HL-60/S4 treated with retinoic acid at 250 ng/mL for 4 days and 3 days (cell line): Measurements from ENCODE around the gene SEZ6L.

Experiments used
- in situ Hi-C: fragments of 300-500 bp; cut with MboI; formaldehyde crosslinking; loops from 2 replicates; pipeline ENCODE4 v1.7.0; 2022; ENCODE audit warnings: low sequenced_read_pairs

Gene SEZ6L

DNA sequence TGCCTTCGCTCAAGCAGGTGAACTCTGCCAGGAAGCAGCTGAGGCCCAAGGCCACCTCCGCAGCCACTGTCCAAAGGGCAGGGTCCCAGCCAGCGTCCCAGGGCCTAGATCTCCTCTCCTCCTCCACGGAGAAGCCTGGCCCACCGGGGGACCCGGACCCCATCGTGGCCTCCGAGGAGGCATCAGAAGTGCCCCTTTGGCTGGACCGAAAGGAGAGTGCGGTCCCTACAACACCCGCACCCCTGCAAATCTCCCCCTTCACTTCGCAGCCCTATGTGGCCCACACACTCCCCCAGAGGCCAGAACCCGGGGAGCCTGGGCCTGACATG, 123.4 kb downstream of the SEZ6L start:
- in situ Hi-C loops: no loop called here

- in situ Hi-C loops: no loop called here
These were observed 126.4 kb downstream of the SEZ6L start for GRCh38 chr22:26295563-26296126.

GRCh38 chr22:26298605-26299310, 129.5 kb downstream of the SEZ6L start:
- in situ Hi-C loops: no loop called here

DNA sequence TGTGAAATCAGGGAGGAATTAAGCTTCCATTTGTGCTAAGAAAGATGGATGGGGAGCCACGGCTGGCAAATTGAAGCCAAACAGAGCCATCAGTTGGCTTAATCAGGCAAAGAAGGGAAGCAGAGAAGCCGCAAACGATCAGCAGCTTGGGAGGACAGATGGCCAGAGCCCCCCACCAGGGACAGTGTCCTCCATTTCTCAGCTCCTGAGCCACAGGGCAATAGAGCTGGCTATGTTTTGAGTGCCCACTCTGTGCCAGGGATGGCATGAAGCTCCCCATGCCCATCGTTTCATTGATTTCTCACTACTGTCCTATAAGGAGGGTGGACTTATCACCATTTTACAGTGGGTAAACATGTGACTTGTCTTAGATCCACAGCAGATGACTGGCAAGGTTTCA, 133.5 kb downstream of the SEZ6L start:
- in situ Hi-C loops: no loop called here

DNA sequence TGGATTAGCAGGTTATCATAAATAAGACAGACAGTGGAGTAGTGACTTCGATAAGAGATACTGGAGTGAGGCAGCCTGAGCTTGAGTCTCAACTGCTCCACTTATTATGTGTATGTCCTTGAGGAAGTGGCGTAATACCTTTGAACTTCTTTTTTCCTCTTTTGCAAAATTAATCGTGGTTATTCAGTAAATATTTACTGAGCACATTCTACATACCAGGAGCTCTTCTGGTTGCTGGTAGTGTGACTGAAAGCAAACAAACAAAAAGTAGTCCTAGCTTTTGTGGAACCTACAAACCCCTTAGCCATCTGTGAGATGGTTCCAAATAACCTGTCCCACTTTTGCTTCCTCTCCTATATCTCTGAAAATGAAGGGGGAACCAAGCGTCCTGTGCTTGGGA, 134.2 kb downstream of the SEZ6L start:
- in situ Hi-C loops: no loop called here

DNA sequence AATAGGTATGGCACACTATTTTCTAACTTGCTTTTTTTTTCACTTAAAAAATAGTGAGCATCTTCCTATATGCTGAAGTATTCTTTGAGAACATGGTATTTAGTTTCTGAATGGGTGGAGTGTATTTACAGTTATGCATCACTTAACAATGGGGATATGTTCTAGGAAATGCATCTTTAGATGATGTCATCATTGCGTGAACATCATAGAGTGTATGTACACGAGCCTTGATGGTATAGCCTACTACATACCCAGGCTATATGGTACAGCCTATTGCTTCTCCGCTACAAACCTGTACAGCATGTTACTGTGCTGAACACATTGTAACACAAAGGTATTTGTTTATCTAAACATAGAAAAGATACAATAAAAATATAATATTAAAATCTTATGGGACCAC, 135.5 kb downstream of the SEZ6L start:
- in situ Hi-C loops: no loop called here

DNA sequence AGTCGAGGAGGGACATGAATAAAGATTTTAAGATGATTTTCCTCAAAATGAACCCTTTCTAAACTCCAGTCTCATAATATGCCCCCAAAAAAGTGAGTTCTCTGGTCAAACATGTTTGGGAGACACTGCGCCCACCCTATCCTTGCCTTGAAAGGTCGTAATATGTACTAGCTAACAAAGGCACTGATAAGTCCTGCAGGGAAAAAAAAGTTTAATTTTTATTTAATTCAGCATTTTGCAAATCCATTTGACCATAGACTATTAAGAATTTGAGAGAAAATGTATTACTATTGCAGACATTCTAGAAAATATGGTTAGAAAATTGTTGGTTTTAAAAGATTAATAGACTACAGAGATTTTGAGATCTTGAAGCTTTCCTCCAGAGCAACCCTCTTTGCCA, 139.2 kb downstream of the SEZ6L start:
- in situ Hi-C loops: no loop called here

DNA sequence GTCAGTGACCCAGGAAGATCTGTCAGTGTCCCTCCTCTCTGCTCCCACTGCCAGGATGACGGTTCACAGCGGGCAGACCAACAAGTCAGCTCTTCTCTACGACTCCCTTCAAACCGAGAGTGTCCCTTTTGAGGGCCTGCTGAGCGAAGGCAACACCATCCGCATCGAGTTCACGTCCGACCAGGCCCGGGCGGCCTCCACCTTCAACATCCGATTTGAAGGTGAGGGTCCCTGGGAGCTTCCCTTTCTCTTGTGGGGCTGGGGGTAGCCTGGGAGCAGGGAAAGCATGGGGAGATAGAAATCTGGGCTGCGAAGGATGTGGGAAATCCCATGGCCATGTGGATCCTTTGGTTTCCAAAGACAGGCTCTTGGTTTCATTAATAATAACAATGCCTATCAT, 141.4 kb downstream of the SEZ6L start:
- in situ Hi-C loops: no loop called here

DNA sequence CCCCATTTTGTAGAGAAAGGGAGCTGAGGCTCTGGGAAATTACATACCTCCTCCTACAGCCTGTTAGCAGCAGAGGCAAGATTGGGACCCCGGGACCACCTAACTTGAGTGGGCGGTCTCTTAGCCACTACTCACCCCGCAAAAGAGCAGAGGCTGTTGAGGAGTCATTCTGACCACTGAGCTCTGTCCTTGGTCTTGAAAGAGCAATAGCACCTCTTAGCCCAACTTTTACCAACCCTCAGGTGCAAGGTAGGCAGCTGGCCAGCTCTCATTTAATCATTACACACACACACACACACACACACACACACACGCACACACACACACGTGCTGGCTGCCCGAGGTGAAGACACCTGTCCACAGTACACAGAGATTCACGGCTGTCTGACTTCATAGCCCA, 144.0 kb downstream of the SEZ6L start:
- in situ Hi-C loops: no loop called here

GRCh38 chr22:26314171-26314570, 144.9 kb downstream of the SEZ6L start:
- in situ Hi-C loops: no loop called here

DNA sequence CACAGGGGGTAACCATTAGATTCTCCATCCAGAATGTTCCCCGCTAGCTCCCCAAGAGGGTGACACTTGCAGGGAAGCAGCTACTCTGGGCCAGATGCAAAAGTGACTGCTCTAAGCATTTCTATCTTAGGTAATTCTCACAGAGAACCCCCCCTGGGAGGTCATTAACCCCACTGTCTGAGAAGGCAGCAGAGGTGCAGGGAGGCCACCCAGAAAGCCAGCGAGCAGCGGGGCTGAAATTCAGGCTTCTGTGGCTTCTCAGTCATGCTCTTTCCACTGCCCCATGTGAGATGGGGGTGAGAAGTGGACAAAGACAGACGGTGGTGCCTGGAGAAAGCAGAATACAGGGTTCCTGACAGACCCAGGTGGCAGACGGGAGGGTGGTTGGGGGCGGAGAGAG, 145.4 kb downstream of the SEZ6L start:
- in situ Hi-C loops: no loop called here

- in situ Hi-C loops: no loop called here
These were observed 147.5 kb downstream of the SEZ6L start for GRCh38 chr22:26316732-26317285.

DNA sequence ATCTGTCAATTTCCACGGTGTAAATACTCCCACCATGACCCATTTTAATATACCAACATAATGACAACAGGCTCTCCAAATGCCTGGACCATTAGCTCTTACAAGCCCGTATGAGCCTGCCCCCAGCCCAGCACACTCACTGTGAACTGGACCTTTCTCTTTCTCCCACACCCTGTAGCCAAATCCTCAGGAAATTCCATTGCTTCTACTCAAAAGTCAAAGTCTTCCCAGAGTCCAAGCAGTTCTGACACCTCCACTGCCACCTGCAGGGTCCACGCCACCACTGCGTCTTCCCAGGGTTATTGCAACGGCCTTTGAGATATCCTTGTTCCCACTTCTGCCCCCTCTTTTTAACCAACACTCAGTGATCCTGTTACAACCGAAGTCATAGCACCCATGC, 149.7 kb downstream of the SEZ6L start:
- in situ Hi-C loops: no loop called here

DNA sequence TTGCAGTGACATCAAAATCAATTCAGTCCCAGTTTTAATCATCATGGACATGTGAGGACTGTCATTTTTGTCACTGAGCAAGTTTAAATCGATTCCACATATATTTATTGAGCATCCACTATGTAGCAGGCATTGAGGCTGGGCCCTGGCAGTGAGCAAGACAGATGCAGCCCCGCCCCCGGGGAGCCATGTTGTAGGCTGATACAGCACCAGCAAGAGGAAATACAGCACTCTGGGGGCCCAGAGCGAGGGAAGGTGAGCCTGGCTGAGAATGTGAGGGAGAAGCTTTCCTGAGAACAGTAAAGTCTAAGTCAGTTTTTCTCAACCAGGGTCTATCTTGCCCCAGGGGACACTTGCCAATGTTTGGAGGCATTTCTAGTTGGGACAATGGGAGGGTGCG, 151.2 kb downstream of the SEZ6L start:
- in situ Hi-C loops: no loop called here

- in situ Hi-C loops: no loop called here
These were observed 152.2 kb downstream of the SEZ6L start for GRCh38 chr22:26321469-26321913.

- in situ Hi-C loops: no loop called here
These were observed 153.1 kb downstream of the SEZ6L start for GRCh38 chr22:26322179-26322905.

GRCh38 chr22:26323013-26323412, 153.8 kb downstream of the SEZ6L start:
- in situ Hi-C loops: no loop called here

- in situ Hi-C loops: no loop called here
These were observed 154.9 kb downstream of the SEZ6L start for GRCh38 chr22:26324150-26324549.

DNA sequence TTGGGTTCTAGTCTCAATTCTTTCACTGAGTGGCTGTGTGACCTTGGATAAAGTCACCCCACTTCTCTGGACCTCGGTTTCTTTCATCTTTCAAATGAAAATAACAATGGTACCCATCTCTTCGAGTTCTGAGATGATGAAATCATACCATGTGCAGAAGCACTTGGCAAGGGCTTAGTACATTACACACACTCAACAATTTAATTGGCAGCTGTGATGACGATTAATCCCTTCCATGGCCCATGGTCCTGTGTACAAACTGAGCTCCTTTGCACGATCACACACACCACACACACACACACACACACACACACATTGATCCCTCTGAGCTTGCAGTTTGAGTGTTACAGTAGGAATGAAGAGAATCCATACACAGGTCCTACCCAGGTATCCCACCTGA, 156.4 kb downstream of the SEZ6L start:
- in situ Hi-C loops: no loop called here

- in situ Hi-C loops: no loop called here
These were observed 157.5 kb downstream of the SEZ6L start for GRCh38 chr22:26326803-26327202.

- in situ Hi-C loops: no loop called here
These were observed 158.0 kb downstream of the SEZ6L start for GRCh38 chr22:26327306-26327705.

GRCh38 chr22:26328221-26328620, 159.0 kb downstream of the SEZ6L start:
- in situ Hi-C loops: no loop called here
